ENCODE results near the gene TNIK.

DNA sequence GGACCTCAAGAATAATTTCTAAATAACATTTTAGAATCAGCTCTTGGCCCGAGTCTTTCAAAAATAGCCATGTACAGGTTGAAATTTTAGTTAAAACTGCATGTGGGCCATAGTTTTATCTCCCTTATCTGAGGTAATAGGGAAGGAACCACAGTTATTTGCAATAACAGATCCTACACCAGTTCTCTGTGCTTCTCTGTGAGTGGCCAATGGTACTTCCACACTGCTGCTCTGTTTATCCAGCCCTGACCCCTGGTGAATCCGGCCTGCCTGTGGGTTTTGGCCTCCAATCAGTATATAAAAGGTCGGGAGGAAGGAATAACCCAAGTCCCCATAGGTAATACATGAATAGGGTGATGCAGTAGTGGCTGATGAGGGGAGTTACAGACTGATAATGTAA is 48.0 kb upstream of the TNIK start:
- TF ChIP-seq TBL1XR1 (IDR thresholded peaks at IDR 0.05; ENCODE audit: low read depth, low read length) (no peak), ZSCAN29 (IDR thresholded peaks at IDR 0.05) (no peak), CTCF (IDR thresholded peaks at IDR 0.05 in 2 of 3, conservative IDR thresholded peaks at IDR 0.05 in 1 of 3; ENCODE audit: control insufficient read depth in 2 of 3, extremely low read depth in 1 of 3, insufficient read depth in 1 of 3, low read depth in 3 of 3, low read length in 3 of 3) (no peak; a peak in 1 of 6 replicates), PAX8 (IDR thresholded peaks at IDR 0.05) (no peak)

All from GM12878 (cell line).